ENCODE measurements around the gene OR8D4. TPM values are rescaled to one million over a fixed set of nuclear protein-coding genes. Genes with fewer than 3 reads are reported as not detected.

OR8D4 gene
- total RNA-seq, 2 experiments from 2014 or later, result not detected

DNA sequence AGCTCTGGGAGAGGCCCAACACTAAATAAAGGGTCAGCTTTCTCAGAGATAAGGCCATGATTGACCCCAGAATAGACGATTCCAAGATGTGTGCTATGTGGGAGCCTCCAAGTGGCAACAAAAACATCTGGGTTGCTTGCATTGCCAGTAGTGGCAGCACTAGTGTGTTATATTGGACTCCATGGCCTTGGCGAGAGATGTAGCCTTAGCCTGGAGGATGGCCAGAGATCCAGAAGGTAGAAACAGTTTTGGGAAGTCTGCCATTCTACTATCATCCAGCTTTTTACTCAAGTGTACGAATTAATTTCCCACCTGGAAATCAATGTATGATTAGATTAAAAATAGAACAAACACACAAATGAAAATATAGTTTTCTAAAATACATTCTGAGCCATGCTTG, 3.0 kb downstream of the OR8D4 start:
- H3K9me3 Mint-ChIP-seq, result no peaks in the 10 kb centered on the region
- no peak for DNase-seq
- POLR2A ChIA-PET, result no interaction called here
- no peak overlapping the region for H3K27ac Mint-ChIP-seq
- TF ChIP-seq, protein P1, sequence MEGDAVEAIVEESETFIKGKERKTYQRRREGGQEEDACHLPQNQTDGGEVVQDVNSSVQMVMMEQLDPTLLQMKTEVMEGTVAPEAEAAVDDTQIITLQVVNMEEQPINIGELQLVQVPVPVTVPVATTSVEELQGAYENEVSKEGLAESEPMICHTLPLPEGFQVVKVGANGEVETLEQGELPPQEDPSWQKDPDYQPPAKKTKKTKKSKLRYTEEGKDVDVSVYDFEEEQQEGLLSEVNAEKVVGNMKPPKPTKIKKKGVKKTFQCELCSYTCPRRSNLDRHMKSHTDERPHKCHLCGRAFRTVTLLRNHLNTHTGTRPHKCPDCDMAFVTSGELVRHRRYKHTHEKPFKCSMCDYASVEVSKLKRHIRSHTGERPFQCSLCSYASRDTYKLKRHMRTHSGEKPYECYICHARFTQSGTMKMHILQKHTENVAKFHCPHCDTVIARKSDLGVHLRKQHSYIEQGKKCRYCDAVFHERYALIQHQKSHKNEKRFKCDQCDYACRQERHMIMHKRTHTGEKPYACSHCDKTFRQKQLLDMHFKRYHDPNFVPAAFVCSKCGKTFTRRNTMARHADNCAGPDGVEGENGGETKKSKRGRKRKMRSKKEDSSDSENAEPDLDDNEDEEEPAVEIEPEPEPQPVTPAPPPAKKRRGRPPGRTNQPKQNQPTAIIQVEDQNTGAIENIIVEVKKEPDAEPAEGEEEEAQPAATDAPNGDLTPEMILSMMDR (IDR thresholded peaks at IDR 0.05), result no peak
- no peak overlapping the region for H3K4me3 Mint-ChIP-seq
- H3K36me3 Mint-ChIP-seq (ENCODE audit: low read depth), result no peaks in the 10 kb centered on the region
- H3K27me3 Mint-ChIP-seq, result peaks cover 1% of the 10 kb centered on the region
- H3K4me1 Mint-ChIP-seq (ENCODE audit: low read depth), result no peaks in the 10 kb centered on the region
- intact Hi-C loops (cut with micrococcal nuclease), result no loop called here
- no peak for ATAC-seq
- CTCF ChIA-PET, result no interaction called here

DNA sequence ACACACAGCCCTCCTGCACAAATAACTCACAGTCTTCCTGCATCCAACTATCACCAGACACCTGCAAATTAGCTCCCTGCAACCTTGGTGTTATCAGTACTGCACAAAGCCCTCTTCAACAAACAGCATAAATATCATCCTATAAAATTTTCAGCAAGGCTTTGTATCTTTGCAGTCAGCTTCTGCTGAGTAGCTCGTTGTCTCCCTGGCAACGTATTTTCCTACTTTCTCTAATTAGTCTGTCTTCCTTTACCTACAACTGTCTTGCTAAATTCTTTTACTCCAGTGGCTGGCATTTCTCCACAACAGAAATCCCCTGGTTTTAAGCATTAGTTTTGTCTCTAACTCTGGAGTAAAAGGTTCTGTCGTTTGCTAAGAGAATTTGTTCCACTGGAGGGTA, 3.9 kb downstream of the OR8D4 start:
- CTCF ChIA-PET, result no interaction called here
- Mint-ChIP-seq H3K36me3 (ENCODE audit: low read depth) (no peaks in the 10 kb centered on the region), H3K9me3 (no peaks in the 10 kb centered on the region), H3K4me3 (no peak overlapping the region), H3K4me1 (ENCODE audit: low read depth) (no peaks in the 10 kb centered on the region), H3K27me3 (peaks cover 1% of the 10 kb centered on the region), H3K27ac (no peak overlapping the region)
- POLR2A ChIA-PET, result no interaction called here
- no peak for DNase-seq
- intact Hi-C loops (cut with micrococcal nuclease), result no loop called here
- ATAC-seq, result no peak
- TF ChIP-seq, protein P1 (IDR thresholded peaks at IDR 0.05), result no peak

DNA sequence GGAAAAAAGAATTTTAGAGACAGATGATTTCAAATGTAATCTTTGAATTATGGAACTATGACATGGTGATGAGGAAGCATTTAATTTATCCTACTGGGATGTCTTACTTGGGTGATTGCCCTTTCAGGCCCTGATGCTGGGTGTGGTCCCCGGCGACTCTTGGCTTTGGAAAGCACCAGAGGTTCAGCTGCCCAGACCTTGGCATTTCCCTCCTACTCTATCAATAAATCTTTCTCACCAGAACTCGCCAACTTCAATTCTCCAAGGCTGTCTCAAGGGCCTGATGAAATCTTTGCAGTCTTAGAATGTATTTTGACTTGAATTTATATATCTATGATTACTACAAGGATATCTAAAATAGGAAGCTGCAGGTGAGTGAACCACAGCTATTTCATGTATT, 19.0 kb downstream of the OR8D4 start:
- ChIA-PET CTCF (no interaction called here), POLR2A (no interaction called here)
- H3K4me3 Mint-ChIP-seq, result no peak overlapping the region
- H3K27ac Mint-ChIP-seq, result no peak overlapping the region
- no peak for ATAC-seq
- intact Hi-C loops (cut with micrococcal nuclease), result no loop called here
- H3K4me1 Mint-ChIP-seq (ENCODE audit: low read depth), result no peaks in the 10 kb centered on the region
- H3K9me3 Mint-ChIP-seq, result no peaks in the 10 kb centered on the region
- no peak for DNase-seq
- peaks cover 1% of the 10 kb centered on the region for H3K27me3 Mint-ChIP-seq
- no peaks in the 10 kb centered on the region for H3K36me3 Mint-ChIP-seq (ENCODE audit: low read depth)
- TF ChIP-seq, protein P1 (IDR thresholded peaks at IDR 0.05), result no peak

DNA sequence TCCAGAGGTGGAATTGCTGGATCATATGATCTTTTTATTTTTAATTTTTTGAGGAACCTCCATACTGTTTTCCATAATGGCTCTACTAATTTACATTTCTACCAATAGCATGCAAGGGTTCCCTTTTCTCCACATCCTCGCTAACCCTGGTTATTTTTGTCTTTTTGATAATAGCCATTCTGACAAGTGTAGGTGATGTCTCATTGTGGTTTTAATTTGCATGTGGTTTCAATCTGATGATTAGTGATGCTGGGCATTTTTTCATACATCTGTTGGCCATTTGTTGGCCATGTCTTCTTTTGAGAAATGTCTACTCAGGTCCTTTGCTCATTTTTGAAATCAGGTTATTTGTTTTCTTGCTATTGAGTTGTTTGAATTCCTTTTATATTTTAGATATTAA, 22.1 kb downstream of the OR8D4 start:
- no peaks in the 10 kb centered on the region for H3K4me1 Mint-ChIP-seq (ENCODE audit: low read depth)
- DNase-seq (no peak), ATAC-seq (no peak)
- H3K36me3 Mint-ChIP-seq (ENCODE audit: low read depth), result no peaks in the 10 kb centered on the region
- TF ChIP-seq, protein P1 (IDR thresholded peaks at IDR 0.05), result no peak
- ChIA-PET CTCF (no interaction called here), POLR2A (no interaction called here)
- intact Hi-C loops (cut with micrococcal nuclease), result no loop called here
- no peaks in the 10 kb centered on the region for H3K9me3 Mint-ChIP-seq
- no peak overlapping the region for H3K27ac Mint-ChIP-seq
- H3K27me3 Mint-ChIP-seq, result peaks cover 1% of the 10 kb centered on the region
- no peak overlapping the region for H3K4me3 Mint-ChIP-seq

DNA sequence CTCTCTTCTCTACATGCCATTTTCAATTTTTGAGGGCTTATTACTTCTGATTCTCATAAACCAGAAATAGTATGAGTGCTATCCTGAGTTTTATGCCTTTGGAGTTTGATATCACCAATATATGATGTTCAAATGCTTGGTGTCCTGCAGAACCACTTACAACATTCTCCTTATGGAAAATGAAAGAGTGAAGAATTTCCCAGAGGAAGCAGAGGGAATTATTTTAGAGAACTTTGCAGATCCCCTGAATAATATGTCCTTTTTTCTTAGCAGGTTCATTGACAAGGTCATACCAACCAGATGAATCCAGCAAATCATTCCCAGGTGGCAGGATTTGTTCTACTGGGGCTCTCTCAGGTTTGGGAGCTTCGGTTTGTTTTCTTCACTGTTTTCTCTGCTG, 37.4 kb downstream of the OR8D4 start, which contains the start of gene OR4D5:
TSS of gene OR4D5 (plus strand) at position 301 of the 400 bp plus-strand sequence. CDS start at position 301, 0 bp downstream.
- no peaks in the 10 kb centered on the region for H3K9me3 Mint-ChIP-seq
- POLR2A ChIA-PET, result no interaction called here
- H3K27me3 Mint-ChIP-seq, result no peaks in the 10 kb centered on the region
- H3K4me3 Mint-ChIP-seq, result no peak within 1 kb of the TSS
- H3K27ac Mint-ChIP-seq, result no peak within 1 kb of the TSS
- ATAC-seq, result no peak
- CTCF ChIA-PET, result no interaction called here
- intact Hi-C loops (cut with micrococcal nuclease), result no loop called here
- TF ChIP-seq, protein P1 (IDR thresholded peaks at IDR 0.05), result no peak
- H3K4me1 Mint-ChIP-seq (ENCODE audit: low read depth), result no peaks in the 10 kb centered on the region
- no peaks in the 10 kb centered on the region for H3K36me3 Mint-ChIP-seq (ENCODE audit: low read depth)
- DNase-seq, result no peak
